Measurements from ENCODE around the gene CPNE1.

The CPNE1 gene

GRCh38 chr20:35638751-35639150, 25.9 kb downstream of the CPNE1 start:
- Histone ChIP-seq H3K4me3 (ENCODE audit: insufficient read depth, low read depth, low read length, poor library complexity, severe bottlenecking) (no peak overlapping the region), H3K9me3 (ENCODE audit: control insufficient read depth, low read length) (no peaks in the 10 kb centered on the region), H3K27me3 (replicated peaks; ENCODE audit: control insufficient read depth, insufficient read depth, low read length, poor library complexity, severe bottlenecking) (no peaks in the 10 kb centered on the region), H3K4me1 (ENCODE audit: control insufficient read depth, insufficient read depth, low read length, poor library complexity, severe bottlenecking) (no peaks in the 10 kb centered on the region), H3K36me3 (ENCODE audit: control insufficient read depth, insufficient read depth, low read length) (no peaks in the 10 kb centered on the region), H3K27ac (ENCODE audit: insufficient read depth, low read length, poor library complexity, severe bottlenecking) (no peak overlapping the region)
- DNase-seq, result no peak

- Histone ChIP-seq H3K4me1 (ENCODE audit: control insufficient read depth, insufficient read depth, low read length, poor library complexity, severe bottlenecking) (no peaks in the 10 kb centered on the region), H3K27me3 (replicated peaks; ENCODE audit: control insufficient read depth, insufficient read depth, low read length, poor library complexity, severe bottlenecking) (no peaks in the 10 kb centered on the region), H3K27ac (ENCODE audit: insufficient read depth, low read length, poor library complexity, severe bottlenecking) (no peak overlapping the region), H3K9me3 (ENCODE audit: control insufficient read depth, low read length) (no peaks in the 10 kb centered on the region), H3K36me3 (ENCODE audit: control insufficient read depth, insufficient read depth, low read length) (peaks cover 4% of the 10 kb centered on the region), H3K4me3 (ENCODE audit: insufficient read depth, low read depth, low read length, poor library complexity, severe bottlenecking) (no peak overlapping the region)
- no peak for DNase-seq
Observed at GRCh38 chr20:35637276-35637675, 27.4 kb downstream of the CPNE1 start.

GRCh38 chr20:35636095-35636494, 28.6 kb downstream of the CPNE1 start:
- Histone ChIP-seq H3K27ac (ENCODE audit: insufficient read depth, low read length, poor library complexity, severe bottlenecking) (no peak overlapping the region), H3K9me3 (ENCODE audit: control insufficient read depth, low read length) (no peaks in the 10 kb centered on the region), H3K36me3 (ENCODE audit: control insufficient read depth, insufficient read depth, low read length) (peaks cover 15% of the 10 kb centered on the region), H3K4me3 (ENCODE audit: insufficient read depth, low read depth, low read length, poor library complexity, severe bottlenecking) (no peak overlapping the region), H3K4me1 (ENCODE audit: control insufficient read depth, insufficient read depth, low read length, poor library complexity, severe bottlenecking) (no peaks in the 10 kb centered on the region), H3K27me3 (replicated peaks; ENCODE audit: control insufficient read depth, insufficient read depth, low read length, poor library complexity, severe bottlenecking) (no peaks in the 10 kb centered on the region)
- no peak for DNase-seq

DNA sequence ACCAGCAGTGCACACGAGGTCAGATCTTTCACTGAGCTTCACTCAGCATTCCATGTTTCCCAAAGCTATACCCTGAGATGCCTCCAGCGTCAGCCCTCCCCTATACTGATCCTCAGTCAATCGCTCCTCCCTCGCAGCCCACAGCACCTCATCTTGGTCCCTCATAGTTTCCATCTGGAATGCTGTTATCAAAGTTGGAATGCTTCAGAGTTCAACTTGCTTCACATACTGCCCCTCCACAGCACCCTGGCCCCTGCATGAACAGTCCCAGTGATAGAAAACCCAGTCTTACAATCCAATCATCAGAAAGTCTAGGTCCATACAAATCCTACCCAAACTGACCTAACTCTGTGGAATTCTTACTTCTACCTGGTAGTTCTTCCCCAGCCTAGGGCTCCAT, 29.0 kb downstream of the CPNE1 start:
- H3K4me3 ChIP-seq (ENCODE audit: insufficient read depth, low read depth, low read length, poor library complexity, severe bottlenecking), result no peak overlapping the region
- H3K9me3 ChIP-seq (ENCODE audit: control insufficient read depth, low read length), result no peaks in the 10 kb centered on the region
- no peak for DNase-seq
- H3K27ac ChIP-seq (ENCODE audit: insufficient read depth, low read length, poor library complexity, severe bottlenecking), result no peak overlapping the region
- no peaks in the 10 kb centered on the region for H3K27me3 ChIP-seq (replicated peaks; ENCODE audit: control insufficient read depth, insufficient read depth, low read length, poor library complexity, severe bottlenecking)
- no peaks in the 10 kb centered on the region for H3K4me1 ChIP-seq (ENCODE audit: control insufficient read depth, insufficient read depth, low read length, poor library complexity, severe bottlenecking)
- H3K36me3 ChIP-seq (ENCODE audit: control insufficient read depth, insufficient read depth, low read length), result peaks cover 20% of the 10 kb centered on the region

DNA sequence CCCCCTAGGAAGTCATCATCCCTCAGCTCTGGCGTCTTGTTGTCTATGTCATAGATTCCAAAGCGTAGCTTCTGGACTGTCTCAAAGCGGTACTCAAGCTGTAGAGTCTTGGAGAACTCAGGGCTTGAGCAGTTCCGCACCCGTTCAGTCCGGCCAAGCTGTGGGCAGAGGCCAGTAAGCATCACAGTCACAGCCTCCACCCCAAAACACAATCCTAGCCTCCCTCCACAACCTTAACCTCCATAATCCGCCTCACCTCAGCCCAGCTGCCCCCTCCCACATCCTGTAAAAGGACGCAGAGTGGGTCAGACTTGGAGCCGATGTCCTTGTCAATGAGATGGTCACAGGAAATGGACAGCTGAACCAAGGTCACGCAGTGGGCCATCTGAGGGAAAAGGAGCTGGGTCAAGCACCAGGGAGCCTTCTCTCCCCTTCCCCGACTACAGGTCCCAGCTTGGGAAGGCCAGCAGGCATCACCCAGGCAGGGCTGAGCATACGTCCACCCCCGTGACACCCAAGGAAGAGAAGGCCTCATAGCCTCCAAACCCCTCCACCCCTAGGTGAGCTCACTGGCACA, 32.1 kb downstream of the CPNE1 start:
- Histone ChIP-seq H3K27me3 (replicated peaks; ENCODE audit: control insufficient read depth, insufficient read depth, low read length, poor library complexity, severe bottlenecking) (no peaks in the 10 kb centered on the region), H3K4me3 (ENCODE audit: insufficient read depth, low read depth, low read length, poor library complexity, severe bottlenecking) (no peak overlapping the region), H3K36me3 (ENCODE audit: control insufficient read depth, insufficient read depth, low read length) (peaks cover 39% of the 10 kb centered on the region), H3K9me3 (ENCODE audit: control insufficient read depth, low read length) (no peaks in the 10 kb centered on the region), H3K4me1 (ENCODE audit: control insufficient read depth, insufficient read depth, low read length, poor library complexity, severe bottlenecking) (no peaks in the 10 kb centered on the region), H3K27ac (ENCODE audit: insufficient read depth, low read length, poor library complexity, severe bottlenecking) (no peak overlapping the region)
- DNase-seq, result no peak

GRCh38 chr20:35630636-35631035, 34.1 kb downstream of the CPNE1 start:
- no peaks in the 10 kb centered on the region for H3K27me3 ChIP-seq (replicated peaks; ENCODE audit: control insufficient read depth, insufficient read depth, low read length, poor library complexity, severe bottlenecking)
- H3K4me3 ChIP-seq (ENCODE audit: insufficient read depth, low read depth, low read length, poor library complexity, severe bottlenecking), result no peak overlapping the region
- no peak for DNase-seq
- H3K9me3 ChIP-seq (ENCODE audit: control insufficient read depth, low read length), result no peaks in the 10 kb centered on the region
- no peak overlapping the region for H3K27ac ChIP-seq (ENCODE audit: insufficient read depth, low read length, poor library complexity, severe bottlenecking)
- H3K36me3 ChIP-seq (ENCODE audit: control insufficient read depth, insufficient read depth, low read length), result peaks cover 56% of the 10 kb centered on the region
- H3K4me1 ChIP-seq (ENCODE audit: control insufficient read depth, insufficient read depth, low read length, poor library complexity, severe bottlenecking), result no peaks in the 10 kb centered on the region

GRCh38 chr20:35629427-35630145, 35.1 kb downstream of the CPNE1 start:
- no peaks in the 10 kb centered on the region for H3K27me3 ChIP-seq (replicated peaks; ENCODE audit: control insufficient read depth, insufficient read depth, low read length, poor library complexity, severe bottlenecking)
- H3K27ac ChIP-seq (ENCODE audit: insufficient read depth, low read length, poor library complexity, severe bottlenecking), result no peak overlapping the region
- no peak for DNase-seq
- no peaks in the 10 kb centered on the region for H3K4me1 ChIP-seq (ENCODE audit: control insufficient read depth, insufficient read depth, low read length, poor library complexity, severe bottlenecking)
- peaks cover 62% of the 10 kb centered on the region for H3K36me3 ChIP-seq (ENCODE audit: control insufficient read depth, insufficient read depth, low read length)
- no peak overlapping the region for H3K4me3 ChIP-seq (ENCODE audit: insufficient read depth, low read depth, low read length, poor library complexity, severe bottlenecking)
- no peaks in the 10 kb centered on the region for H3K9me3 ChIP-seq (ENCODE audit: control insufficient read depth, low read length)

DNA sequence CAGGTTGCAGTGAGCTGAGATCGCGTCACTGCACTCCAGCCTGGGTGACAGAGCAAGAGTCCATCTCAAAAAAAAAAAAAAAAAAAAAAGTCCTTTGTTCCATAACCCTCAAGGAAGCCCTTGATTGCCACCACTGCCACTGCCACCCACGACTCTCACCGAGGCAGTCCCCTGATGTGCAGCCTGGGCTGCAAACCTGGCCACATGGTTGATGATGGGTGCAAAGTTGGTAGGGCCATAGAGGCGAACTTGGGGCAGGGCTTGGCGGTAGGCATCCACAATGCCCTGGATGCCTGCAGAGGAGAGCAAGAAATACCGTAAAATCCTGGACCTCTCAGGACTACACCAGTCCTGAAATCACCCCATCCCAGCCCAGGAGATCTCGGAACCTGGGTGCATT, 37.6 kb downstream of the CPNE1 start:
- no peaks in the 10 kb centered on the region for H3K4me1 ChIP-seq (ENCODE audit: control insufficient read depth, insufficient read depth, low read length, poor library complexity, severe bottlenecking)
- no peaks in the 10 kb centered on the region for H3K27me3 ChIP-seq (replicated peaks; ENCODE audit: control insufficient read depth, insufficient read depth, low read length, poor library complexity, severe bottlenecking)
- no peak overlapping the region for H3K4me3 ChIP-seq (ENCODE audit: insufficient read depth, low read depth, low read length, poor library complexity, severe bottlenecking)
- no peaks in the 10 kb centered on the region for H3K9me3 ChIP-seq (ENCODE audit: control insufficient read depth, low read length)
- H3K36me3 ChIP-seq (ENCODE audit: control insufficient read depth, insufficient read depth, low read length), result peaks cover 56% of the 10 kb centered on the region
- no peak for DNase-seq
- no peak overlapping the region for H3K27ac ChIP-seq (ENCODE audit: insufficient read depth, low read length, poor library complexity, severe bottlenecking)

- no peak overlapping the region for H3K4me3 ChIP-seq (ENCODE audit: insufficient read depth, low read depth, low read length, poor library complexity, severe bottlenecking)
- no peaks in the 10 kb centered on the region for H3K27me3 ChIP-seq (replicated peaks; ENCODE audit: control insufficient read depth, insufficient read depth, low read length, poor library complexity, severe bottlenecking)
- H3K4me1 ChIP-seq (ENCODE audit: control insufficient read depth, insufficient read depth, low read length, poor library complexity, severe bottlenecking), result no peaks in the 10 kb centered on the region
- no peak overlapping the region for H3K27ac ChIP-seq (ENCODE audit: insufficient read depth, low read length, poor library complexity, severe bottlenecking)
- peaks cover 50% of the 10 kb centered on the region for H3K36me3 ChIP-seq (ENCODE audit: control insufficient read depth, insufficient read depth, low read length)
- DNase-seq, result no peak
- H3K9me3 ChIP-seq (ENCODE audit: control insufficient read depth, low read length), result no peaks in the 10 kb centered on the region
Observed at GRCh38 chr20:35626386-35627001, 38.2 kb downstream of the CPNE1 start.

GRCh38 chr20:35625584-35626385, 38.9 kb downstream of the CPNE1 start:
- Histone ChIP-seq H3K36me3 (ENCODE audit: control insufficient read depth, insufficient read depth, low read length) (peaks cover 43% of the 10 kb centered on the region), H3K9me3 (ENCODE audit: control insufficient read depth, low read length) (no peaks in the 10 kb centered on the region), H3K4me1 (ENCODE audit: control insufficient read depth, insufficient read depth, low read length, poor library complexity, severe bottlenecking) (no peaks in the 10 kb centered on the region), H3K4me3 (ENCODE audit: insufficient read depth, low read depth, low read length, poor library complexity, severe bottlenecking) (no peak overlapping the region), H3K27me3 (replicated peaks; ENCODE audit: control insufficient read depth, insufficient read depth, low read length, poor library complexity, severe bottlenecking) (no peaks in the 10 kb centered on the region), H3K27ac (ENCODE audit: insufficient read depth, low read length, poor library complexity, severe bottlenecking) (no peak overlapping the region)
- no peak for DNase-seq
